Measurements from ENCODE around the gene NXT1. TPM values are rescaled to one million over a fixed set of nuclear protein-coding genes. Genes with fewer than 3 reads are reported as not detected.

The NXT1 gene
- total RNA-seq, 2 donors from 2014 or later: 77.5 to 77.6 TPM

DNA sequence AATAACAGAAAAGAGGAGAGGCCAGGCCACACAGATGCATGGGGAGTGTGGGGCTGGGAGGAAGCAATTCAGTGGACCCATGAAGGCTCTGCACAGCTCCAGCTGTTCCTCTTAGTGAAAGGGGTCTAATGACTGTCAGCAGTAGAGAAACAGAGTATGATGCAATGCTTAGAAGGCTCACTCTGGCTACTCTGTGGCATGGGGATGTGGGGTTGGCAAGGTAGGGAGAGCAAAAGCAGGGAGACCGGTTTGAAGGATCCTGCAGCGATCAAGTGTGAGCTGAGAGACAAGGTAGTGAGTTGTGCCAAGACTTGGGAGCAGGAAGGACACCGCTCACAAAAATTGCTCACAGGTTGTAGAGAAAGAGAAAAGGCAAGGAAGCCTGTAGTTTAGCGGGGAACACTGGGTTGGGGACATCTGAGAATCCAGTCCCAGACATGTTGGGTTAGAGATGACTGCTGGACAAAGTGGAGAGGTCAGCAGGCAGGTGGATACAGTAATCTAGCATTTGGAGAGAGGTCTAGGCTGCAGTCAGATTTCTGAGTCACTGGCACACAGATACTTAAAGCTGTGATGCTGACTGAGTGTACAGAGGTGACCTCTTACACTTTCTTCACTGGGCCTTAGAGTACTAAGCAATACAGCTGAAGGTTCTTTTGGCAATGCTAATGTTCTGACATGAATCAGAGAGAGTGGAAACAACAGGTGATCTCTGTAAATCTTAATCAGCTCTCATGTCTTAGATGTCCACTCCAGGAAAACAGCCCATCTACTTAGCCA is 43.6 kb downstream of the NXT1 start:
- no peak for ATAC-seq

DNA sequence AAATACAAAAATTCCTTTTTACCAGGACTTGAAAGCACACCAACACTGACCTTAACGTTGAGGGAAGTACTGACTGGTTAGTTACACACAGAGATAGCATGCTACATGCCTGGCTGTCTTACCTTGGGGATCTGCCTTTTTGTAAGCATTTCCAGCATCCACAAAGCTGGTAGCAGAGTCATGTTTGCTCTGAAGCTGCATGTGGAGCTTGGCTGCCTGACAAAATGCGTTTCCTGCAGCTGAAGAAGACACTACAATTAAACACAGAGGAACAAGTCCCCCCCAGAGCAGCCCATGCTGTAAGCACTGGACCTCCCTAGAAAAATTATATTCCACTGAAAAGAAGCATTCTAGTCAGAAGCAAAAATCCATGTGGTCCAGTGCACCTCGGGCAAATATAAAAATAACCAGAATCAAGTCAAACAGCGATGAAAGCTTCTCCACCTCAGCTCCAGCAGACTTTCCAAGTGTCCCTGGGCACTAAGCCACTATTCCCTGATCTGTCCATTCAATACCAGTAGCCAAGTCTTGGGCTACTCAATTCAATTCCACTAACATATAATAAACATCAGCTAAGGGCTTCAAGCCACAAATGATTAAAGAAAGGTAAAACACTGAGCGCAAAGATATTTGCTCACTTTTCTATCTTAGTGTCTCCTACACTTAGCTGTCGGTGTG is 46.5 kb downstream of the NXT1 start:
- Mint-ChIP-seq H3K36me3 (ENCODE audit: low read depth) (peaks cover 19% of the 10 kb centered on the region), H3K4me3 (no peak overlapping the region), H3K27ac (peak overlapping the region; percentile 71), H3K4me1 (peaks cover 20% of the 10 kb centered on the region), H3K27me3 (no peaks in the 10 kb centered on the region)
- no peak for ATAC-seq
- no peaks in the 10 kb centered on the region for H3K9me3 ChIP-seq (ENCODE audit: control insufficient read depth, low read length, poor library complexity, severe bottlenecking)
- DNase-seq: no peak

More for the DNA sequence above, 43.6 kb downstream of the NXT1 start:
- no peaks in the 10 kb centered on the region for H3K9me3 ChIP-seq (ENCODE audit: control insufficient read depth, low read length, poor library complexity, severe bottlenecking)
- H3K27ac Mint-ChIP-seq: no peak overlapping the region
- H3K4me3 Mint-ChIP-seq: no peak overlapping the region
- H3K27me3 Mint-ChIP-seq: no peaks in the 10 kb centered on the region
- no peak for DNase-seq
- H3K4me1 Mint-ChIP-seq: peaks cover 13% of the 10 kb centered on the region
- H3K36me3 Mint-ChIP-seq (ENCODE audit: low read depth): peaks cover 16% of the 10 kb centered on the region

- H3K9me3 ChIP-seq (ENCODE audit: control insufficient read depth, low read length, poor library complexity, severe bottlenecking): no peaks in the 10 kb centered on the region
- H3K27me3 Mint-ChIP-seq: no peaks in the 10 kb centered on the region
- ATAC-seq: no peak
- no peak for DNase-seq
- no peak overlapping the region for H3K4me3 Mint-ChIP-seq
- H3K27ac Mint-ChIP-seq: peak overlapping the region; percentile 71
- peaks cover 18% of the 10 kb centered on the region for H3K4me1 Mint-ChIP-seq
- H3K36me3 Mint-ChIP-seq (ENCODE audit: low read depth): peaks cover 19% of the 10 kb centered on the region
Measured at GRCh38 chr20:23397961-23398360, 47.4 kb downstream of the NXT1 start.

DNA sequence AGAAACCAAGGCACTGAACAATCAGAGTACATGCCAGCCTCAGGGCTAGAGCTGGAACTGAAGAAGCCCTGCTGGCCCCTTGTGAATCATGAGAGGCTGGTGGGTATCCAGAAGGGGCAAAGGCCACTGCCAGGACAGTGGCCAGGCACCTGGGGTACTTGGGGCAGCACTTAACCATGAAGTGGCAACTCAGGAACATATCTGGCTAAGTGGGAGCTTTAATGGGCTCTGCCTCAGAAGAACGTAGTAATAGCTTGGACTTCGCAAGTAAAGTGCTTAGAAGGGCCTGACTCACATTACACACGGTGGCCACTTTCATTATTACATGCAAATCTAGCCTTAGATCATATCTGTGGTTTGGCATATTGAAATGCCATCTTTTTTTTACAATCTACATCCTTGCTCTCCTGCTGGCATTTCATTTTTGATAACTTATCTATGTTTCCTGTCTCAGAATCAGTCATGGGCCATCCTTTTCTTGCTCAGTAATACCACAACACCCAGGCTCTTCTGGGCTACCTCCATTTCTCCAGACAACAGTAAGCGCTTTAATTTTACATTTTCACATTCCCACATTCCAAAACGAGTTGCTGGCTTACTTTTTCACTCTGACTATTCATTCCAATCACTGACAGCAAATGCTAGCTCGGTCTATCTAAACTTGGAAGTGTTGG is 49.1 kb downstream of the NXT1 start:
- H3K9me3 ChIP-seq (ENCODE audit: control insufficient read depth, low read length, poor library complexity, severe bottlenecking): no peaks in the 10 kb centered on the region
- Mint-ChIP-seq H3K4me1 (peaks cover 15% of the 10 kb centered on the region), H3K36me3 (ENCODE audit: low read depth) (peaks cover 7% of the 10 kb centered on the region), H3K27ac (no peak overlapping the region), H3K27me3 (no peaks in the 10 kb centered on the region), H3K4me3 (no peak overlapping the region)
- ATAC-seq (peak; percentile 40), DNase-seq (no peak)

- ATAC-seq (no peak), DNase-seq (no peak)
- Mint-ChIP-seq H3K27me3 (no peaks in the 10 kb centered on the region), H3K4me3 (no peak overlapping the region), H3K4me1 (peaks cover 17% of the 10 kb centered on the region), H3K36me3 (ENCODE audit: low read depth) (peaks cover 5% of the 10 kb centered on the region), H3K27ac (no peak overlapping the region)
- no peaks in the 10 kb centered on the region for H3K9me3 ChIP-seq (ENCODE audit: control insufficient read depth, low read length, poor library complexity, severe bottlenecking)
Measured at GRCh38 chr20:23401051-23401450, 50.5 kb downstream of the NXT1 start.

- H3K36me3 Mint-ChIP-seq (ENCODE audit: low read depth): peaks cover 3% of the 10 kb centered on the region
- ATAC-seq (no peak), DNase-seq (no peak)
- no peaks in the 10 kb centered on the region for H3K9me3 ChIP-seq (ENCODE audit: control insufficient read depth, low read length, poor library complexity, severe bottlenecking)
- no peak overlapping the region for H3K4me3 Mint-ChIP-seq
- H3K27me3 Mint-ChIP-seq: no peaks in the 10 kb centered on the region
- peak overlapping the region; percentile 32 for H3K27ac Mint-ChIP-seq
- peaks cover 29% of the 10 kb centered on the region for H3K4me1 Mint-ChIP-seq
Measured at GRCh38 chr20:23403751-23404150, 53.2 kb downstream of the NXT1 start.

- peaks cover 29% of the 10 kb centered on the region for H3K4me1 Mint-ChIP-seq
- peaks cover 3% of the 10 kb centered on the region for H3K36me3 Mint-ChIP-seq (ENCODE audit: low read depth)
- no peaks in the 10 kb centered on the region for H3K9me3 ChIP-seq (ENCODE audit: control insufficient read depth, low read length, poor library complexity, severe bottlenecking)
- no peak overlapping the region for H3K4me3 Mint-ChIP-seq
- no peaks in the 10 kb centered on the region for H3K27me3 Mint-ChIP-seq
- no peak for ATAC-seq
- DNase-seq: no peak
- H3K27ac Mint-ChIP-seq: peak overlapping the region; percentile 32
Measured at GRCh38 chr20:23404196-23404595, 53.6 kb downstream of the NXT1 start.

Other genes starting within 250 kb of the NXT1 start
- 10 to 100 TPM; 27.7 to 28.5 TPM for gene GZF1, start 11.4 kb downstream of the NXT1 start, total RNA-seq
- gene NAPB, start 70.7 kb downstream of the NXT1 start, total RNA-seq: 10 to 100 TPM in 1 of 2 donors, 1 to 10 TPM in 1; 8.5 to 12.3 TPM
- gene CSTL1, start 88.9 kb downstream of the NXT1 start, total RNA-seq: not detected
- not detected for gene CST11, start 102.1 kb downstream of the NXT1 start, total RNA-seq
- gene CST8, start 140.3 kb downstream of the NXT1 start, total RNA-seq: not detected
- not detected for gene CST9L, start 217.7 kb downstream of the NXT1 start, total RNA-seq